IMR-90 (cell line): Measurements from ENCODE around the gene TRIM44. TPM values are rescaled to one million over a fixed set of nuclear protein-coding genes. Genes with fewer than 3 reads are reported as not detected.

Experiments used
- ATAC-seq: fragments of 200-7000 bp; cut with Tn5 transposase; 2 replicates; pipeline ENCODE4 v1.9.1; 2020; ENCODE audit warnings: low read depth, mild to moderate bottlenecking, moderate library complexity
- BruUV-seq: library from RNA; stranded (reverse); fragments of 400-500 nt; replicated peaks from 2 replicates; lab custom pipeline; 2021; lab: Mats Ljungman, UMichigan
- CTCF ChIA-PET: fragments of 300-600 bp; formaldehyde crosslinking; extraction: SDS; loops from one replicate; lab custom pipeline; 2021; ENCODE audit warnings: antibody characterized with exemption; lab: Yijun Ruan, JAX
- POLR2A ChIA-PET: fragments of 300-600 bp; sonication (Branson Sonifier 250); formaldehyde crosslinking; loops from one replicate; lab custom pipeline; 2022; ENCODE audit warnings: antibody characterized with exemption; ENCODE audit not compliant: unreplicated experiment; lab: Charles Lee
- DNase-seq: peaks from one replicate; pipeline ENCODE4 v3.0.0; 2013
- H2AFZ ChIP-seq: replicated peaks from 2 replicates; pipeline ENCODE3; 2013; ENCODE audit warnings: low read length, mild to moderate bottlenecking; ENCODE audit not compliant: poor library complexity
- H2AK5ac ChIP-seq: 2 replicates; pipeline ENCODE4 v1.6.1; 2013; ENCODE audit warnings: low read depth, low read length, inconsistent platforms
- H2AK9ac ChIP-seq: replicated peaks from 2 replicates; pipeline ENCODE3; 2013; ENCODE audit warnings: mild to moderate bottlenecking, low read depth, low read length, moderate library complexity; ENCODE audit not compliant: poor library complexity
- H2BK120ac ChIP-seq: 2 replicates; pipeline ENCODE4 v1.6.1; 2013; ENCODE audit warnings: low read depth, low read length, inconsistent platforms
- H2BK15ac ChIP-seq: 3 replicates; pipeline ENCODE4 v1.6.1; 2013; ENCODE audit warnings: low read depth, low read length, inconsistent platforms
- H2BK20ac ChIP-seq: 2 replicates; pipeline ENCODE4 v1.6.1; 2013; ENCODE audit warnings: low read depth, mild to moderate bottlenecking, inconsistent platforms, low read length, moderate library complexity
- H2BK5ac ChIP-seq: 2 replicates; pipeline ENCODE4 v1.6.1; 2013; ENCODE audit warnings: mild to moderate bottlenecking, low read depth, low read length, inconsistent platforms; ENCODE audit not compliant: poor library complexity, severe bottlenecking
- H3K14ac ChIP-seq: replicated peaks from 2 replicates; pipeline ENCODE4 v1.6.1; 2013; ENCODE audit warnings: low read depth, low read length, inconsistent platforms
- H3K18ac ChIP-seq: 2 replicates; pipeline ENCODE4 v1.6.1; 2013; ENCODE audit warnings: low read depth, low read length, control low read depth
- H3K23ac ChIP-seq: 2 replicates; pipeline ENCODE4 v1.6.1; 2013; ENCODE audit warnings: low read depth, low read length, inconsistent platforms
- H3K27ac ChIP-seq: 2 replicates; pipeline ENCODE4 v1.5.1; 2013; ENCODE audit warnings: mild to moderate bottlenecking, control low read depth, low read length; ENCODE audit not compliant: insufficient read depth
- H3K27me3 ChIP-seq: 2 replicates; pipeline ENCODE4 v1.6.1; 2013; ENCODE audit warnings: low read length; ENCODE audit not compliant: control insufficient read depth, insufficient read depth
- H3K36me3 ChIP-seq: 2 replicates; pipeline ENCODE4 v1.6.1; 2013; ENCODE audit warnings: low read length, mixed read lengths; ENCODE audit not compliant: control insufficient read depth, insufficient read depth
- H3K4ac ChIP-seq: 2 replicates; pipeline ENCODE4 v1.6.1; 2013; ENCODE audit warnings: low read depth, low read length, inconsistent platforms
- H3K4me1 ChIP-seq: 2 replicates; pipeline ENCODE4 v1.6.1; 2013; ENCODE audit warnings: low read length, mixed read lengths; ENCODE audit not compliant: control insufficient read depth, insufficient read depth
- H3K4me2 ChIP-seq: 2 replicates; pipeline ENCODE4 v1.6.1; 2013; ENCODE audit warnings: low read depth, mild to moderate bottlenecking, control low read depth, low read length, moderate library complexity
- H3K4me3 ChIP-seq: 2 replicates; pipeline ENCODE4 v1.5.1; 2013; ENCODE audit warnings: low read depth, mild to moderate bottlenecking, control low read depth, low read length, moderate library complexity; ENCODE audit not compliant: insufficient read depth
- H3K56ac ChIP-seq: 2 replicates; pipeline ENCODE4 v1.6.1; 2013; ENCODE audit warnings: low read length, inconsistent platforms; ENCODE audit not compliant: insufficient read depth; ENCODE audit errors: extremely low read depth
- H3K79me1 ChIP-seq, 2 experiments: 2 replicates each; pipeline ENCODE4 v1.6.1; 2013; ENCODE audit warnings: low read length in 2 of 2, inconsistent platforms in 1 of 2, low read depth in 1 of 2
- H3K9ac ChIP-seq: 2 replicates; pipeline ENCODE4 v1.6.1; 2013; ENCODE audit warnings: low read depth, low read length, control low read depth
- H3K9me1 ChIP-seq: 2 replicates; pipeline ENCODE4 v1.6.1; 2013; ENCODE audit warnings: low read length, inconsistent platforms; ENCODE audit not compliant: insufficient read depth
- H3K9me3 ChIP-seq: 2 replicates; pipeline ENCODE4 v1.6.1; 2013; ENCODE audit warnings: low read length; ENCODE audit not compliant: control insufficient read depth, insufficient read depth
- H4K20me1 ChIP-seq: 2 replicates; pipeline ENCODE4 v1.6.1; 2013; ENCODE audit warnings: low read length, inconsistent platforms; ENCODE audit not compliant: insufficient read depth
- H4K5ac ChIP-seq: 2 replicates; pipeline ENCODE4 v1.6.1; 2013; ENCODE audit warnings: mild to moderate bottlenecking, low read depth, low read length, control low read depth
- H4K8ac ChIP-seq, 2 experiments: 2 replicates each; pipeline ENCODE4 v1.6.1; 2013; ENCODE audit warnings: low read depth in 2 of 2, low read length in 2 of 2, control low read depth in 1 of 2, inconsistent platforms in 1 of 2
- H4K91ac ChIP-seq: 2 replicates; pipeline ENCODE4 v1.6.1; 2013; ENCODE audit warnings: low read depth, low read length, inconsistent platforms; ENCODE audit not compliant: insufficient read depth
- ELK1 ChIP-seq: fragments of 150-350 bp; IDR thresholded peaks from 2 replicates; pipeline ENCODE4 v1.6.1; 2016; ENCODE audit warnings: low read depth, mild to moderate bottlenecking, low read length, moderate library complexity, borderline replicate concordance
- MAFK ChIP-seq: IDR thresholded peaks from 2 replicates; pipeline ENCODE4 v1.6.1; 2012; ENCODE audit warnings: low read depth, low read length, improper control_type of control experiment
- MAZ ChIP-seq: IDR thresholded peaks from 2 replicates; pipeline ENCODE4 v1.6.1; 2012; ENCODE audit warnings: low read depth, mild to moderate bottlenecking, low read length, improper control_type of control experiment, moderate library complexity, borderline replicate concordance
- RAD21 ChIP-seq: IDR thresholded peaks from 2 replicates; pipeline ENCODE4 v1.6.1; 2012; ENCODE audit warnings: low read length, improper control_type of control experiment
- RCOR1 ChIP-seq: IDR thresholded peaks from 2 replicates; pipeline ENCODE4 v1.6.1; 2012; ENCODE audit warnings: mild to moderate bottlenecking, low read length, improper control_type of control experiment; ENCODE audit not compliant: insufficient replicate concordance
- SMC3 ChIP-seq: fragments of 150-350 bp; IDR thresholded peaks from 2 replicates; pipeline ENCODE4 v1.6.1; 2016; ENCODE audit warnings: low read depth, mild to moderate bottlenecking, antibody characterized with exemption, low read length, moderate library complexity
- USF2 ChIP-seq: fragments of 150-350 bp; IDR thresholded peaks from 2 replicates; pipeline ENCODE4 v1.6.1; 2017; ENCODE audit warnings: mild to moderate bottlenecking, antibody characterized with exemption, low read length, low read depth
- WGBS, 2 experiments: methylation state at CpG; one replicate each; pipeline versions ENCODE4 v1.1.5 to v1.1.7; 2013; ENCODE audit warnings: missing lambda C conversion rate in 2 of 2; ENCODE audit not compliant: insufficient read length in 1 of 2; ENCODE audit errors: extremely low coverage in 2 of 2; 5-methylcytosine and 5-hydroxymethylcytosine counted together
- dilution Hi-C: fragments of 300-500 bp; cut with HindIII; formaldehyde crosslinking; loops from one replicate; pipeline ENCODE4 v1.14.3; 2018; ENCODE audit warnings: low sequenced_read_pairs; ENCODE audit not compliant: unreplicated experiment
- in situ Hi-C: fragments of 300-500 bp; cut with MboI; formaldehyde crosslinking; loops from 3 replicates; pipeline ENCODE4 v1.14.3; 2019; ENCODE audit warnings: low sequenced_read_pairs, inconsistent platforms, mixed read lengths
- intact Hi-C: fragments of 100-400 bp; cut with micrococcal nuclease; formaldehyde crosslinking; loops from 2 replicates; pipeline ENCODE4 v1.10.0; 2022
- polyA plus RNA-seq, 3 experiments: library from polyadenylated mRNA; depleted of rRNA; stranded (reverse); fragments of >200 nt; gene quantifications; 2 replicates each; pipeline ENCODE4 v1.2.3, GENCODE V29; 2012; ENCODE audit warnings: low replicate concordance in 1 of 3
- total RNA-seq: library from RNA; depleted of rRNA; stranded (reverse); fragments of >200 nt; gene quantifications from 2 replicates; pipeline ENCODE4 v1.2.3, GENCODE V29; 2012

Gene TRIM44
- total and polyA plus RNA-seq, 2 of the 4 experiments (the other 2 are of a cell fraction): 50.7 to 104 TPM

GRCh38 chr11:35812828-35813227 lies 150.3 kb downstream of the TRIM44 start:
- Histone ChIP-seq H3K4me1 (peaks cover 2% of the 10 kb centered on the region), H2BK20ac (no peak overlapping the region), H4K20me1 (no peaks in the 10 kb centered on the region), H3K14ac (no peak overlapping the region), H3K27ac (no peak overlapping the region), H2AK9ac (no peak overlapping the region), H3K4me3 (no peak overlapping the region), H3K4me2 (no peak overlapping the region), H2BK120ac (no peak overlapping the region), H3K23ac (no peak overlapping the region), H4K91ac (no peak overlapping the region), H3K4ac (no peak overlapping the region), H3K27me3 (no peaks in the 10 kb centered on the region), H3K56ac (no peak overlapping the region), H2BK15ac (no peak overlapping the region), H2AK5ac (no peak overlapping the region), H3K9me1 (no peaks in the 10 kb centered on the region), H3K36me3 (no peaks in the 10 kb centered on the region), H2BK5ac (no peak overlapping the region), H3K9ac (no peak overlapping the region), H2AFZ (no peak overlapping the region), H4K8ac (no peak overlapping the region), H3K9me3 (no peaks in the 10 kb centered on the region), H4K5ac (no peak overlapping the region), H3K18ac (no peak overlapping the region), H3K79me1 (peaks cover 0 to 13% of the 10 kb centered on the region in 2 experiments; a peak in 2 of 4 replicates)
- 40% methylated on average over 1 of the region's 4 CpGs; no CpG with 5 or more reads in 1 of the 2 experiments for WGBS, 2 experiments
- in situ Hi-C loops (loop anchor here (25.0 kb wide), 1 partner anchor 674 kb away; no protein-coding TSS in a partner anchor), intact Hi-C loops (no loop called here), dilution Hi-C loops (no loop called here)
- DNase-seq (no peak), ATAC-seq (no peak)
- TF ChIP-seq RCOR1 (no peak), USF2 (no peak), ELK1 (no peak), RAD21 (no peak), SMC3 (no peak), MAFK (no peak), MAZ (no peak)
- ChIA-PET CTCF (interaction anchor here (2.5 kb wide), 1 partner anchor 9 kb away, joined by 19 read pairs; no protein-coding TSS in a partner anchor), POLR2A (no interaction called here)
- no TSS peak for BruUV-seq
